GM19099 (cell line): ENCODE data around the gene PCNT.

ENCODE experiments used
- POLR2A ChIP-seq: IDR thresholded peaks from 3 replicates; pipeline ENCODE4 v1.6.1; 2011; ENCODE audit warnings: low read depth; ENCODE audit not compliant: insufficient read length; ENCODE audit errors: extremely low read depth

PCNT gene

DNA sequence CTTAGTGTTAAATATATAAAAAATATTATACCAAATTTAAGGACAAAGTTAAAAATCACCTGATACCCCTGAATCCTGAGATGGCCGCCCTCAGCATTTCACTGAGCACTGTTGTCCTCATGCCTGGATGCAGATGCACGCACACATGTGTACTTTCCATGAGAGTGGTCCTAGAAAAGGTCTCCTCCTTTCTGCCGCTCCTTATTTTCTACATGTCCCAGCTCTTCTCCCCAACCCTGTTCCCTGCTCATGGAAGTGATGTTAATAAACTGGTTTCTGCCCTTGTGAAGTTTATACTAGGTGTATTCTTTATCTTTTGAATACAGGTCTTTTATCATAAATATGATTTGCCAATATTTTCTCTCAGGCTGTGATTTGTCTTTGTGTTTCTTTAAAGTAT, 167.6 kb downstream of the PCNT start:
- TF ChIP-seq POLR2A, result no peak

DNA sequence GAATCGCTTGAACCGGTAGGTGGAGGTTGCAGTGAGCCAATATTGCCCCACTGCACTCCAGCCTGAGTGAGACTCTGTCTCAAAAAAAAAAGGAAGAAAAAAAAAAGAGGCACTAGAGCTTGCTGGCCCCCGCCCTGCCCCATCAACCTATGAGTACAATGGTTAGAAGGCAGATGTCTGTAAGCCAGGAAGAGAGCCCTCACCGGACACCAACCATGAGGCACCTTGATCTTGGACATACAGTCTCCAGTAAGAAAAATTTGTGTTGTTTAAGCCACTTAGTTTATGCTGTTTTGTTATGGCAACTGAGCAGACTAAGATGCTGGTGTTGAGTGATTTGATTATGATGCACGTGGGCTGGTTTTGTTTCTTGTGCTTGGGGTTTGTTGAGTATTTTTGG, 168.9 kb downstream of the PCNT start:
- TF ChIP-seq POLR2A, result no peak

DNA sequence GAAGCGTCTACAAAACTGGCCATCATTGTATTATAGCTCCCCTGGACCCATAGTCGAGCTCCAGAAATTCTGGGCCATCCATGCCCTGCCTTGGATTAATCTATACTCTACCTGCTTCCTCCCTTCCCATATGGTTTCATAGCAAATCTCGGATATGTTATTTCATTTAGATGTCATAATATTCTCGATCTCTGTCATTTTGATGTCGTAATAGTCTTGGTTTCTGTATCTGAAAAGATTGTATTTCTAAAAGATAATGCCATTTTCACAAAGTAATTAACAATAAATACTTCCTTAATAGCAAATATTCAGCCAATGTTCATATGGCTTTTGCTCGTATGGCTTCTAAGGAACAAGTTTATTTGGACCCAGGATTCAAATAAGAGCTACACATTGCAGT, 169.9 kb downstream of the PCNT start:
- no peak for TF ChIP-seq POLR2A
